ENCODE results near the gene CCDC73.

The CCDC73 gene

GRCh38 chr11:32671051-32671450, 123.4 kb downstream of the CCDC73 start:
- no peak for DNase-seq (ENCODE audit: low read depth)
- no peak for TF ChIP-seq CTCF (IDR thresholded peaks at IDR 0.05; ENCODE audit: insufficient read depth, low read depth, low read length, missing control alignments)

GRCh38 chr11:32659672-32660071, 134.8 kb downstream of the CCDC73 start:
- TF ChIP-seq CTCF (IDR thresholded peaks at IDR 0.05; ENCODE audit: insufficient read depth, low read depth, low read length, missing control alignments) = no peak
- H3K4me3 ChIP-seq (ENCODE audit: low read length) = no peak overlapping the region
- peak; percentile 6 for DNase-seq (ENCODE audit: low read depth)

More at GRCh38 chr11:32671051-32671450, 123.4 kb downstream of the CCDC73 start:
- H3K4me3 ChIP-seq (ENCODE audit: low read length) = no peak overlapping the region

- no peak overlapping the region for H3K4me3 ChIP-seq (ENCODE audit: low read length)
- TF ChIP-seq CTCF (IDR thresholded peaks at IDR 0.05; ENCODE audit: insufficient read depth, low read depth, low read length, missing control alignments) = no peak
- peak; percentile 73 for DNase-seq (ENCODE audit: low read depth)
Observed at GRCh38 chr11:32658639-32659406, 135.6 kb downstream of the CCDC73 start.

- DNase-seq (ENCODE audit: low read depth) = peak; percentile 89
- TF ChIP-seq CTCF (IDR thresholded peaks at IDR 0.05; ENCODE audit: insufficient read depth, low read depth, low read length, missing control alignments) = no peak
- no peak overlapping the region for H3K4me3 ChIP-seq (ENCODE audit: low read length)
Observed at GRCh38 chr11:32643526-32643925, 150.9 kb downstream of the CCDC73 start.

- no peak overlapping the region for H3K4me3 ChIP-seq (ENCODE audit: low read length)
- no peak for TF ChIP-seq CTCF (IDR thresholded peaks at IDR 0.05; ENCODE audit: insufficient read depth, low read depth, low read length, missing control alignments)
- DNase-seq (ENCODE audit: low read depth) = no peak
Observed at GRCh38 chr11:32641361-32641760, 153.1 kb downstream of the CCDC73 start.

- TF ChIP-seq CTCF (IDR thresholded peaks at IDR 0.05; ENCODE audit: insufficient read depth, low read depth, low read length, missing control alignments) = no peak
- no peak for DNase-seq (ENCODE audit: low read depth)
Observed at GRCh38 chr11:32635819-32636218, 158.6 kb downstream of the CCDC73 start.

GRCh38 chr11:32630844-32631243, 163.6 kb downstream of the CCDC73 start:
- TF ChIP-seq CTCF (IDR thresholded peaks at IDR 0.05; ENCODE audit: insufficient read depth, low read depth, low read length, missing control alignments) = no peak

More at GRCh38 chr11:32635819-32636218, 158.6 kb downstream of the CCDC73 start:
- H3K4me3 ChIP-seq (ENCODE audit: low read length) = no peak overlapping the region

More at GRCh38 chr11:32630844-32631243, 163.6 kb downstream of the CCDC73 start:
- H3K4me3 ChIP-seq (ENCODE audit: low read length) = no peak overlapping the region
- DNase-seq (ENCODE audit: low read depth) = no peak
